ENCODE results near the gene TXNDC11. TPM values are rescaled to one million over a fixed set of nuclear protein-coding genes. Genes with fewer than 3 reads are reported as not detected.

TXNDC11 gene
- total RNA-seq, 2 experiments from 2014 or later, result 28.4 to 29.9 TPM

- ChIA-PET CTCF (interaction anchor here (10.2 kb wide), 1 partner anchor 18 kb away, joined by 99 read pairs; the partner anchor contains the start of gene ZC3H7A), POLR2A (no interaction called here)
- Mint-ChIP-seq H3K27me3 (no peaks in the 10 kb centered on the region), H3K9me3 (no peaks in the 10 kb centered on the region), H3K27ac (no peak overlapping the region), H3K4me3 (no peak overlapping the region), H3K36me3 (peaks cover 29% of the 10 kb centered on the region), H3K4me1 (ENCODE audit: low read depth) (peaks cover 34% of the 10 kb centered on the region)
- no peak for DNase-seq
- intact Hi-C loops (cut with micrococcal nuclease), result no loop called here
These were observed 36.4 kb upstream of the TXNDC11 start for GRCh38 chr16:11779074-11779473.

GRCh38 chr16:11774065-11774626 lies 31.5 kb upstream of the TXNDC11 start:
- Mint-ChIP-seq H3K4me3 (no peak overlapping the region), H3K36me3 (peaks cover 30% of the 10 kb centered on the region), H3K9me3 (no peaks in the 10 kb centered on the region), H3K27me3 (no peaks in the 10 kb centered on the region), H3K4me1 (ENCODE audit: low read depth) (peaks cover 4% of the 10 kb centered on the region), H3K27ac (peak overlapping the region; percentile 60)
- intact Hi-C loops (cut with micrococcal nuclease), result no loop called here
- ChIA-PET POLR2A (no interaction called here), CTCF (interaction anchor here (1.3 kb wide), 1 partner anchor 23 kb away, joined by 5 read pairs; the partner anchor contains the start of gene ZC3H7A)
- DNase-seq, result no peak

GRCh38 chr16:11768849-11769248 lies 26.2 kb upstream of the TXNDC11 start:
- CTCF ChIA-PET, result no interaction called here
- POLR2A ChIA-PET, result no interaction called here
- intact Hi-C loops (cut with micrococcal nuclease), result no loop called here

GRCh38 chr16:11762431-11762830 lies 19.8 kb upstream of the TXNDC11 start:
- Mint-ChIP-seq H3K4me1 (ENCODE audit: low read depth) (no peaks in the 10 kb centered on the region), H3K9me3 (no peaks in the 10 kb centered on the region), H3K27ac (no peak overlapping the region), H3K4me3 (no peak overlapping the region), H3K36me3 (peaks cover 60% of the 10 kb centered on the region), H3K27me3 (no peaks in the 10 kb centered on the region)
- ChIA-PET POLR2A (interaction anchor here (0.6 kb wide), 2 partner anchors 15 to 299 kb away, joined by 3 to 4 read pairs; no protein-coding TSS in a partner anchor), CTCF (no interaction called here)
- intact Hi-C loops (cut with micrococcal nuclease), result no loop called here
- DNase-seq, result no peak

More at GRCh38 chr16:11768849-11769248, 26.2 kb upstream of the TXNDC11 start:
- peaks cover 47% of the 10 kb centered on the region for H3K36me3 Mint-ChIP-seq
- peaks cover 7% of the 10 kb centered on the region for H3K4me1 Mint-ChIP-seq (ENCODE audit: low read depth)
- H3K27ac Mint-ChIP-seq, result peak overlapping the region; percentile 41
- no peaks in the 10 kb centered on the region for H3K9me3 Mint-ChIP-seq
- H3K27me3 Mint-ChIP-seq, result no peaks in the 10 kb centered on the region
- H3K4me3 Mint-ChIP-seq, result no peak overlapping the region
- DNase-seq, result no peak

GRCh38 chr16:11759997-11760396 lies 17.3 kb upstream of the TXNDC11 start:
- ChIA-PET POLR2A (no interaction called here), CTCF (interaction anchor here (0.6 kb wide), 1 partner anchor 146 kb away, joined by 3 read pairs; no protein-coding TSS in a partner anchor)
- Mint-ChIP-seq H3K4me3 (no peak overlapping the region), H3K9me3 (no peaks in the 10 kb centered on the region), H3K36me3 (peaks cover 66% of the 10 kb centered on the region), H3K27ac (no peak overlapping the region), H3K27me3 (no peaks in the 10 kb centered on the region), H3K4me1 (ENCODE audit: low read depth) (no peaks in the 10 kb centered on the region)
- intact Hi-C loops (cut with micrococcal nuclease), result no loop called here
- no peak for DNase-seq

GRCh38 chr16:11759163-11759834 lies 16.6 kb upstream of the TXNDC11 start:
- peak overlapping the region; percentile 18 for H3K27ac Mint-ChIP-seq
- intact Hi-C loops (cut with micrococcal nuclease), result no loop called here
- H3K4me3 Mint-ChIP-seq, result no peak overlapping the region
- CTCF ChIA-PET, result interaction anchor here (0.9 kb wide), 1 partner anchor 38 kb away, joined by 4 read pairs; the partner anchor contains the start of gene ZC3H7A
- no peaks in the 10 kb centered on the region for H3K27me3 Mint-ChIP-seq
- H3K36me3 Mint-ChIP-seq, result peaks cover 66% of the 10 kb centered on the region
- H3K9me3 Mint-ChIP-seq, result no peaks in the 10 kb centered on the region
- POLR2A ChIA-PET, result no interaction called here
- no peaks in the 10 kb centered on the region for H3K4me1 Mint-ChIP-seq (ENCODE audit: low read depth)
- DNase-seq, result no peak

- Mint-ChIP-seq H3K4me1 (ENCODE audit: low read depth) (no peaks in the 10 kb centered on the region), H3K36me3 (peaks cover 63% of the 10 kb centered on the region), H3K27ac (no peak overlapping the region), H3K27me3 (no peaks in the 10 kb centered on the region), H3K4me3 (no peak overlapping the region), H3K9me3 (no peaks in the 10 kb centered on the region)
- ChIA-PET POLR2A (interaction anchor here (0.9 to 1.1 kb wide), 2 partner anchors 15 to 36 kb away, joined by 3 read pairs; partner anchors contain the start of gene TXNDC11), CTCF (interaction anchor here (0.9 kb wide), 1 partner anchor 43 kb away, joined by 4 read pairs; no protein-coding TSS in a partner anchor)
- intact Hi-C loops (cut with micrococcal nuclease), result no loop called here
- DNase-seq, result no peak
These were observed 15.3 kb upstream of the TXNDC11 start for GRCh38 chr16:11757671-11758545.

GRCh38 chr16:11756248-11756647 lies 13.6 kb upstream of the TXNDC11 start:
- intact Hi-C loops (cut with micrococcal nuclease), result no loop called here
- POLR2A ChIA-PET, result no interaction called here
- peaks cover 55% of the 10 kb centered on the region for H3K36me3 Mint-ChIP-seq
- H3K4me1 Mint-ChIP-seq (ENCODE audit: low read depth), result no peaks in the 10 kb centered on the region
- no peak for DNase-seq
- no peaks in the 10 kb centered on the region for H3K27me3 Mint-ChIP-seq
- no peak overlapping the region for H3K27ac Mint-ChIP-seq
- no peaks in the 10 kb centered on the region for H3K9me3 Mint-ChIP-seq
- no peak overlapping the region for H3K4me3 Mint-ChIP-seq
- CTCF ChIA-PET, result no interaction called here

GRCh38 chr16:11755022-11755760 lies 12.5 kb upstream of the TXNDC11 start:
- ChIA-PET CTCF (no interaction called here), POLR2A (no interaction called here)
- no peak for DNase-seq
- H3K27ac Mint-ChIP-seq, result no peak overlapping the region
- no peaks in the 10 kb centered on the region for H3K9me3 Mint-ChIP-seq
- intact Hi-C loops (cut with micrococcal nuclease), result no loop called here
- peaks cover 51% of the 10 kb centered on the region for H3K36me3 Mint-ChIP-seq
- H3K27me3 Mint-ChIP-seq, result no peaks in the 10 kb centered on the region
- H3K4me3 Mint-ChIP-seq, result no peak overlapping the region
- H3K4me1 Mint-ChIP-seq (ENCODE audit: low read depth), result no peaks in the 10 kb centered on the region

GRCh38 chr16:11752856-11753255 lies 10.2 kb upstream of the TXNDC11 start:
- Mint-ChIP-seq H3K4me1 (ENCODE audit: low read depth) (no peaks in the 10 kb centered on the region), H3K27me3 (no peaks in the 10 kb centered on the region), H3K27ac (no peak overlapping the region), H3K9me3 (no peaks in the 10 kb centered on the region), H3K4me3 (no peak overlapping the region), H3K36me3 (peaks cover 49% of the 10 kb centered on the region)
- DNase-seq, result no peak
- CTCF ChIA-PET, result interaction anchor here (0.6 kb wide), 1 partner anchor 394 kb away, joined by 3 read pairs; no protein-coding TSS in a partner anchor
- intact Hi-C loops (cut with micrococcal nuclease), result no loop called here
- POLR2A ChIA-PET, result no interaction called here

GRCh38 chr16:11750056-11750455 lies 7.4 kb upstream of the TXNDC11 start:
- no peak for DNase-seq
- Mint-ChIP-seq H3K9me3 (no peaks in the 10 kb centered on the region), H3K4me3 (no peak overlapping the region), H3K36me3 (peaks cover 28% of the 10 kb centered on the region), H3K4me1 (ENCODE audit: low read depth) (no peaks in the 10 kb centered on the region), H3K27me3 (no peaks in the 10 kb centered on the region), H3K27ac (peak overlapping the region; percentile 21)
- ChIA-PET CTCF (no interaction called here), POLR2A (no interaction called here)
- intact Hi-C loops (cut with micrococcal nuclease), result no loop called here
